OCI-LY1 (cell line): ENCODE results near the gene KIF15.

Source experiments
- H2AFZ ChIP-seq: fragments of 200-600 bp; sonication (generic), shearing (Covaris generic); 2 replicates; pipeline ENCODE4 v1.6.0; 2014; ENCODE audit warnings: antibody characterized with exemption, mild to moderate bottlenecking, low read length
- H3F3A ChIP-seq: fragments of 200-600 bp; sonication (generic), shearing (Covaris generic); 2 replicates; pipeline ENCODE4 v1.6.0; 2014; ENCODE audit warnings: mild to moderate bottlenecking, antibody characterized with exemption, low read length, moderate library complexity; ENCODE audit not compliant: insufficient read depth
- H3K27ac ChIP-seq: fragments of 200-600 bp; sonication (generic); 2 replicates; pipeline ENCODE4 v1.5.1; 2014; ENCODE audit warnings: low read length, mixed run types, mild to moderate bottlenecking, low read depth; ENCODE audit not compliant: poor library complexity, severe bottlenecking
- H3K27me3 ChIP-seq: fragments of 200-600 bp; sonication (generic); 2 replicates; pipeline ENCODE4 v1.6.0; 2014; ENCODE audit warnings: antibody characterized with exemption, mild to moderate bottlenecking, low read length, moderate library complexity; ENCODE audit not compliant: insufficient read depth
- H3K36me3 ChIP-seq: fragments of 200-600 bp; sonication (generic); 2 replicates; pipeline ENCODE4 v1.6.1; 2014; ENCODE audit warnings: mild to moderate bottlenecking, antibody characterized with exemption, low read length, moderate library complexity, mixed read lengths; ENCODE audit not compliant: insufficient read depth
- H3K4me1 ChIP-seq: fragments of 200-600 bp; sonication (generic); 2 replicates; pipeline ENCODE4 v1.5.1; 2014; ENCODE audit warnings: mild to moderate bottlenecking, low read length, moderate library complexity; ENCODE audit not compliant: insufficient read depth, severe bottlenecking
- H3K4me2 ChIP-seq: fragments of 200-600 bp; sonication (generic), shearing (Covaris generic); 2 replicates; pipeline ENCODE4 v1.6.1; 2014; ENCODE audit warnings: low read length
- H3K4me3 ChIP-seq: fragments of 200-600 bp; sonication (generic); 2 replicates; pipeline ENCODE4 v1.5.1; 2014; ENCODE audit warnings: low read length, low read depth, mild to moderate bottlenecking, mixed read lengths; ENCODE audit not compliant: poor library complexity, severe bottlenecking
- H3K79me2 ChIP-seq: fragments of 200-600 bp; shearing (Covaris generic); 2 replicates; pipeline ENCODE4 v1.6.1; 2016; ENCODE audit warnings: mixed run types, low read length, mixed read lengths; ENCODE audit not compliant: insufficient read depth
- H3K9ac ChIP-seq: fragments of 200-600 bp; sonication (generic), shearing (Covaris generic); 2 replicates; pipeline ENCODE4 v1.6.1; 2014; ENCODE audit warnings: mild to moderate bottlenecking, low read length, mixed read lengths
- H3K9me2 ChIP-seq: fragments of 200-600 bp; sonication (generic), shearing (Covaris generic); 2 replicates; pipeline ENCODE4 v1.6.1; 2014; ENCODE audit warnings: low read depth, mild to moderate bottlenecking, low read length, mixed read lengths
- H3K9me3 ChIP-seq: fragments of 200-600 bp; shearing (Covaris generic); 2 replicates; pipeline ENCODE4 v1.6.1; 2014; ENCODE audit warnings: low read length, mixed read lengths
- H4K20me1 ChIP-seq: fragments of 200-600 bp; sonication (generic), shearing (Covaris generic); 2 replicates; pipeline ENCODE4 v1.6.0; 2016; ENCODE audit warnings: mild to moderate bottlenecking, low read length; ENCODE audit not compliant: insufficient read depth
- CTCF ChIP-seq: fragments of 200-600 bp; sonication (generic), shearing (Covaris generic); IDR thresholded peaks from 2 replicates; pipeline ENCODE4 v1.5.1; 2017; ENCODE audit warnings: mild to moderate bottlenecking, antibody characterized with exemption, low read length, moderate library complexity, mixed read lengths
- EZH2 ChIP-seq: fragments of 200-600 bp; sonication (generic), shearing (Covaris generic); IDR thresholded peaks from 2 replicates; pipeline ENCODE4 v1.8.0; 2017; ENCODE audit warnings: borderline replicate concordance, mixed run types, mild to moderate bottlenecking, antibody characterized with exemption, low read length, moderate library complexity, mixed read lengths

Gene KIF15

GRCh38 chr3:44893097-44893496 lies 131.5 kb downstream of the KIF15 start:
- TF ChIP-seq CTCF (no peak), EZH2 (no peak)
- no peak overlapping the region for H3K4me3 ChIP-seq
- no peaks in the 10 kb centered on the region for H3K9me3 ChIP-seq
- H3K36me3 ChIP-seq, result no peaks in the 10 kb centered on the region
- no peak overlapping the region for H3K4me2 ChIP-seq
- H2AFZ ChIP-seq, result no peak overlapping the region
- H3K27ac ChIP-seq, result no peak overlapping the region
- no peaks in the 10 kb centered on the region for H3K9me2 ChIP-seq
- no peak overlapping the region for H3K9ac ChIP-seq
- H3K27me3 ChIP-seq, result no peaks in the 10 kb centered on the region
- H3F3A ChIP-seq, result no peaks in the 10 kb centered on the region
- no peaks in the 10 kb centered on the region for H4K20me1 ChIP-seq
- no peaks in the 10 kb centered on the region for H3K79me2 ChIP-seq
- no peaks in the 10 kb centered on the region for H3K4me1 ChIP-seq

- H3K4me3 ChIP-seq, result no peak overlapping the region
- H2AFZ ChIP-seq, result no peak overlapping the region
- H3F3A ChIP-seq, result no peaks in the 10 kb centered on the region
- no peaks in the 10 kb centered on the region for H3K27me3 ChIP-seq
- no peaks in the 10 kb centered on the region for H3K4me1 ChIP-seq
- H3K9me3 ChIP-seq, result no peaks in the 10 kb centered on the region
- no peak overlapping the region for H3K27ac ChIP-seq
- TF ChIP-seq CTCF, result no peak
- TF ChIP-seq EZH2, result no peak
- no peaks in the 10 kb centered on the region for H3K9me2 ChIP-seq
- no peaks in the 10 kb centered on the region for H3K36me3 ChIP-seq
- H3K79me2 ChIP-seq, result no peaks in the 10 kb centered on the region
- no peak overlapping the region for H3K9ac ChIP-seq
- H3K4me2 ChIP-seq, result no peak overlapping the region
- no peaks in the 10 kb centered on the region for H4K20me1 ChIP-seq
These were observed 132.9 kb downstream of the KIF15 start for GRCh38 chr3:44894485-44894884.

GRCh38 chr3:44896440-44896839 lies 134.8 kb downstream of the KIF15 start:
- Histone ChIP-seq H3K4me2 (no peak overlapping the region), H3K27me3 (no peaks in the 10 kb centered on the region), H3K27ac (no peak overlapping the region), H3K4me3 (no peak overlapping the region), H3K9me2 (no peaks in the 10 kb centered on the region), H3K79me2 (no peaks in the 10 kb centered on the region), H4K20me1 (no peaks in the 10 kb centered on the region), H3F3A (no peaks in the 10 kb centered on the region), H2AFZ (no peak overlapping the region), H3K4me1 (no peaks in the 10 kb centered on the region), H3K36me3 (no peaks in the 10 kb centered on the region), H3K9me3 (no peaks in the 10 kb centered on the region), H3K9ac (no peak overlapping the region)
- TF ChIP-seq CTCF, result no peak
- TF ChIP-seq EZH2, result no peak
